ENCODE data around the gene FAM174B.

- TF ChIP-seq CTCF (IDR thresholded peaks at IDR 0.05 in 2 of 3, conservative IDR thresholded peaks at IDR 0.05 in 1 of 3; ENCODE audit: borderline replicate concordance in 1 of 3, insufficient read depth in 1 of 3, low read depth in 2 of 3, low read length in 2 of 3) (no peak), POLR2AphosphoS5 (IDR thresholded peaks at IDR 0.05; ENCODE audit: low read depth, low read length) (no peak), CEBPB (IDR thresholded peaks at IDR 0.05; ENCODE audit: low read depth) (no peak), RAD21 (IDR thresholded peaks at IDR 0.05; ENCODE audit: low read depth) (no peak), ZFX (IDR thresholded peaks at IDR 0.05) (no peak), SP1 (IDR thresholded peaks at IDR 0.05; ENCODE audit: low read depth) (no peak), POLR2A (IDR thresholded peaks at IDR 0.05; ENCODE audit: borderline replicate concordance, extremely low read depth, insufficient read depth, insufficient read length) (no peak), EZH2 (IDR thresholded peaks at IDR 0.05) (no peak), REST (IDR thresholded peaks at IDR 0.05; ENCODE audit: low read depth) (no peak), MAX (IDR thresholded peaks at IDR 0.05) (no peak), EZH2phosphoT487 (IDR thresholded peaks at IDR 0.05; ENCODE audit: borderline replicate concordance) (no peak), TCF7L2 (IDR thresholded peaks at IDR 0.05; ENCODE audit: borderline replicate concordance, extremely low read depth, insufficient read depth, insufficient read length) (no peak)
Measured at GRCh38 chr15:92661956-92662355, 6.4 kb upstream of the FAM174B start.

Data from HCT116 (cell line).